Measurements from ENCODE around the gene MAP1LC3A.

- TF ChIP-seq POLR2A (IDR thresholded peaks at IDR 0.05) (no peak), CTCF (IDR thresholded peaks at IDR 0.05) (no peak)
These were observed 12.4 kb downstream of the MAP1LC3A start for GRCh38 chr20:34570859-34571306.
